ENCODE data around the gene LYRM9. TPM values are rescaled to one million over a fixed set of nuclear protein-coding genes. Genes with fewer than 3 reads are reported as not detected.
"Not testable (repeated sequence)": the region's sequence is repeated elsewhere in the genome, so short reads cannot be mapped to it uniquely, and the experiment has no call there.

LYRM9 gene
- total and polyA plus RNA-seq, 2 experiments from 2014 or later: 14.6 to 15.4 TPM

GRCh38 chr17:27834571-27834970 lies 58.6 kb downstream of the LYRM9 start:
- no peak overlapping the region for H3K4me3 ChIP-seq
- no peaks in the 10 kb centered on the region for H3K9me3 ChIP-seq (ENCODE audit: low read depth)
- DNase-seq (ENCODE audit: low read depth in 1 of 2, low spot score in 1 of 2): no peak
- H3K36me3 ChIP-seq: no peaks in the 10 kb centered on the region
- H3K27me3 ChIP-seq: no peaks in the 10 kb centered on the region
- H3K4me1 ChIP-seq (ENCODE audit: low read depth): no peaks in the 10 kb centered on the region
- no peak overlapping the region for H3K27ac ChIP-seq
- TF ChIP-seq CTCF (IDR thresholded peaks at IDR 0.05; ENCODE audit: low read depth, low read length): no peak

GRCh38 chr17:27832831-27833230 lies 60.3 kb downstream of the LYRM9 start:
- no peak for TF ChIP-seq CTCF (IDR thresholded peaks at IDR 0.05; ENCODE audit: low read depth, low read length)
- no peak for DNase-seq (ENCODE audit: low read depth in 1 of 2, low spot score in 1 of 2)
- Histone ChIP-seq H3K27me3 (no peaks in the 10 kb centered on the region), H3K4me1 (ENCODE audit: low read depth) (no peaks in the 10 kb centered on the region), H3K9me3 (ENCODE audit: low read depth) (no peaks in the 10 kb centered on the region), H3K27ac (no peak overlapping the region), H3K4me3 (no peak overlapping the region), H3K36me3 (no peaks in the 10 kb centered on the region)

GRCh38 chr17:27829888-27830287 lies 63.3 kb downstream of the LYRM9 start:
- H3K4me1 ChIP-seq (ENCODE audit: low read depth); H3K9me3 ChIP-seq (ENCODE audit: low read depth); H3K4me3 ChIP-seq; DNase-seq (ENCODE audit: low read depth in 1 of 2, low spot score in 1 of 2); H3K27me3 ChIP-seq; H3K27ac ChIP-seq; H3K36me3 ChIP-seq: not testable (repeated sequence)

- H3K4me3 ChIP-seq; H3K27me3 ChIP-seq; H3K9me3 ChIP-seq (ENCODE audit: low read depth): not testable (repeated sequence)
These were observed 63.9 kb downstream of the LYRM9 start for GRCh38 chr17:27829143-27829711.

More at GRCh38 chr17:27829143-27829711, 63.9 kb downstream of the LYRM9 start:
- not testable (repeated sequence) for H3K36me3 ChIP-seq; H3K27ac ChIP-seq; DNase-seq (ENCODE audit: low read depth in 1 of 2, low spot score in 1 of 2); H3K4me1 ChIP-seq (ENCODE audit: low read depth)

Other genes with a start within 250 kb of the LYRM9 start
- 0.04 and 0.54 TPM in 2 replicates for gene NOS2, start 92.8 kb downstream of the LYRM9 start, total RNA-seq
- gene NOS2, start 92.8 kb downstream of the LYRM9 start, polyA plus RNA-seq: 0.20 TPM in 1 of 2 replicates, not detected in the other
- gene NLK, start 149.3 kb upstream of the LYRM9 start, total RNA-seq: 22.1 and 33.1 TPM in 2 replicates
- 10.9 and 11.0 TPM in 2 replicates for gene NLK, start 149.3 kb upstream of the LYRM9 start, polyA plus RNA-seq